HAP-1 (cell line): ENCODE results near the gene ZBTB6.
"Not testable (repeated sequence)": the region's sequence is repeated elsewhere in the genome, so short reads cannot be mapped to it uniquely, and the experiment has no call there.

Experiments used
- DNase-seq, 2 experiments: peaks; one replicate each; pipeline ENCODE4 v3.0.0-alpha.2; 2016 to 2020; ENCODE audit warnings: low spot score in 2 of 2
- H3K27me3 ChIP-seq: fragments of 250-450 bp; sonication (Bioruptor Pico); 2 replicates; pipeline ENCODE4 v1.5.1; 2020; ENCODE audit warnings: low read depth, mild to moderate bottlenecking, moderate library complexity
- H3K36me3 ChIP-seq: fragments of 250-450 bp; sonication (Bioruptor Pico); replicated peaks from 2 replicates; pipeline ENCODE4 v1.5.1; 2020; ENCODE audit warnings: mild to moderate bottlenecking
- H3K4me1 ChIP-seq: fragments of 250-450 bp; sonication (Bioruptor Pico); 2 replicates; pipeline ENCODE4 v1.5.1; 2020; ENCODE audit warnings: mild to moderate bottlenecking
- H3K4me3 ChIP-seq: fragments of 250-450 bp; sonication (Bioruptor Pico); 2 replicates; pipeline ENCODE4 v1.5.1; 2020; ENCODE audit warnings: mild to moderate bottlenecking, moderate library complexity
- H3K9me3 ChIP-seq: fragments of 250-450 bp; sonication (Bioruptor Pico); 2 replicates; pipeline ENCODE4 v1.5.1; 2020; ENCODE audit warnings: mild to moderate bottlenecking, moderate library complexity
- in situ Hi-C: fragments of 300-500 bp; cut with MboI; formaldehyde crosslinking; loops from 3 replicates; pipeline ENCODE4 v1.14.3; 2020; ENCODE audit warnings: low sequenced_read_pairs, inconsistent platforms, mixed read lengths

Gene ZBTB6

DNA sequence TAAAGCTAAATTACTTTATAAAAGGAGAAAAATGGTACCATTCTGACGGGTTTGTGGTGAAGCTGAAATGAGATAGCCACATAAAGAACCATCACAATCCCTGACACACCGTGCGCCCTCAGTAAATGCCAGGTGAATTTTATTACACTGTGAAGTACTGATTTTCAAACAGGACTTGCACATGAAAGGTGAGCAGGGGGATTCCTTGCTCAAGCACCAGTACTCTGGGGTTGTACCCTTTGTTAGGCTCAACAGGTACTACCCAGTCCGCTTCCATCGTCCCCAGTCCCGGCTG lies 27.3 kb upstream of the ZBTB6 start:
- Histone ChIP-seq H3K4me3 (peak overlapping the region; percentile 92), H3K4me1 (peaks cover 3% of the 10 kb centered on the region; the same call in 1 of the 2 replicates), H3K27me3 (no peaks in the 10 kb centered on the region), H3K9me3 (no peaks in the 10 kb centered on the region), H3K36me3 (peaks cover 8% of the 10 kb centered on the region)
- in situ Hi-C loops: no loop called here
- DNase-seq: no peak

DNA sequence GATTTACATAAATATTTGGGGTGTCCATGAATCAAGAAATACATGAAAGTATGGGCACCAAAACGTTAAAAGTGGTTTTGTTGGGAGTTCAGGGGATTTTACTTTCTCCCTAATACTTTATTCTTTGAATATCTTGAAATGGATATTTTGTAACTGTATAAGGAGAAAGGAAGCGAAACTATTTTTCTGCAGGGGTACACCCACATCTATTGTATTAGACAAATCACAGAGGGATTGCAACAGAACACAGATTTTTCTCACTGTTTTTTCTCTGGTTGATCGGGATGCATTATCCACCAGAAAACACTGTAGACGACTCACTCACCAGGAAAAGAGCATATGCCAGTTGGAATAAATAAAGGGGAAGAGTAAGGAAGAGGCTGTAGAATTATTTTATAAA lies 26.5 kb upstream of the ZBTB6 start:
- Histone ChIP-seq H3K4me1 (no peaks in the 10 kb centered on the region), H3K9me3 (no peaks in the 10 kb centered on the region), H3K27me3 (no peaks in the 10 kb centered on the region), H3K4me3 (no peak overlapping the region), H3K36me3 (peaks cover 8% of the 10 kb centered on the region)
- in situ Hi-C loops: no loop called here
- no peak for DNase-seq

DNA sequence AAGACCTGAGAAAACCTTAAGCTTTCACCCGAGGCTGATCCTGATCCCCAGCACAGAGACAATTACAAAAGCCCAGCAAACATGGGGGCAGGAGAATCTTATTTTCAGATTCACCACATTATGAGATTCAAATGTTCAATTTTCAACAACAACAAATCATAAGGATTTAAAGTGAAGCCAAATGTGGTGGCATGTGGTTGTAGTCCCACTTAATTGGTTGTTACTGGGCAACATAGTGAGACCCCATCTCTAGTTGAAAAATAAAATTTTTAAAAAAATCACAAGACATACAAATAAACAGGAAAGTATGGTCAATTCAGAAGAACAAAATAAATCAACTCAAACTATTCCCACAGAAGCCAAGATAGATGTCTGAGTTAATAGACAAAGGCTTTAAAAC lies 23.8 kb upstream of the ZBTB6 start:
- Histone ChIP-seq H3K27me3 (no peaks in the 10 kb centered on the region), H3K36me3 (peaks cover 8% of the 10 kb centered on the region), H3K4me3 (no peak overlapping the region), H3K9me3 (no peaks in the 10 kb centered on the region), H3K4me1 (peaks cover 5% of the 10 kb centered on the region)
- no peak for DNase-seq
- in situ Hi-C loops: no loop called here

DNA sequence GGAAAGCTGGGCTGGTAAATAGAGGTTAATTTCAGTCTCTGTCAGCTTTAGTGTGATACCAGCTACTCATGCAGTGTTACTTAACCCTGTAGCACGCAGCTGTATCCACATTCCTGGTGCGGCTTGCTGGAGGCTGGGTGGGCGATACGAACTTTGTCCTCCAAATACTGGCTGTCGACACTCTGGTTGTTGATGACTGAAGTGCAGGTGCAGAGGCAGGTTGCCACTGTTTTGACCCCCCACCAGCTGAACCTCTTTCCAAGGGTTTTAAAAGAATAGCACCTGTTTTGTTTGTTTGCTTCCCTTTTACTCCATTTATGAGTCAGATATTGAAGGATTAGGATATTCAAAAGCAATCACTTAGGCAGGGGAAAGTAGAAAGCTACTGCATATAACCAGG lies 23.3 kb upstream of the ZBTB6 start:
- Histone ChIP-seq H3K4me3 (no peak overlapping the region), H3K4me1 (peaks cover 5% of the 10 kb centered on the region), H3K36me3 (peaks cover 8% of the 10 kb centered on the region), H3K9me3 (no peaks in the 10 kb centered on the region), H3K27me3 (no peaks in the 10 kb centered on the region)
- no peak for DNase-seq
- in situ Hi-C loops: no loop called here

DNA sequence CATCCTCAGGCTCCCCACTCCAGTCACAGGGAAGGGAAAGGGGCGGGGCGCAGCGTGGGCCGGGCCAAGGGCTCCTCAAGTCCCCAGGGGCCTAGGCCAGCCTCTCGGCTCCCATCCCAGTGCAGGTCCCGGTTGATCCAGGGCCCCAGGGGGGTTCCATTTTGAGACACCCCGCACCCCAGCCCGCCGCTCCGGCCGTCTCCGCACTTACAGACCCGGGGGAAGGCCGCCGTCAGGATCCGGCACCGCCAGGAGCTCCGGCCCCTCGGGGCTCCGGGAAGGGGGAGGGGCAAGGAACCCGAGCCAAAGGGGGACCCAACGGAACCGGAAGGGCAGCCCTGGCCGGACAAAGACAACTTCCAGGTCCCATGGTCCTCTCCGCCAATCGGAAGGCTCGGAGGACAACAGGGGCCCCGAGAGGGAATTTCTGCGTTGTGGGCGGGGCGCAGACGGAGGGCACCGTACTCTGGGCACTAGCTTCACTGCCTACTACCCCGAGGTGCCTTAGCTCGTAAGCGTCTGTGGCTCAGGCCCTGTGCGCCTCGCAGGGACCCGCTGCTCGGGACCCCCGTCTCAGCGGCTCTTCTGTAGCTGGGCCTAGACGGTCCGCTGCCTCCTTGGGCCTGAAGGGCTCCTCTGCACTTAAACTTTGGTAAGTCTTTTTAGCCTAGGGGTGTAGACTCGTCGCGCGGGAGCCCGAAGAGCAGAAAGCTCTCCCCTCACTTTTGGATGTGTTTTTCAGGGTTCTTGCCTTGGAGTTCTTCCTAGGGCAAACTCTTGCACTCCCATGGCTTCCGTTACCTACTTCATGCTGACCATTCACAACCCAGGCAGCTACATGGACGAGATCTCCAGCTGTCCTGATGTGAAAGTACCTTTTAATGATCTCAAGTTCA lies 18.4 kb upstream of the ZBTB6 start, which contains the start of gene ZBTB26:
TSS of gene ZBTB26 (minus strand) at position 287 of the 896 bp plus-strand sequence. CDS start 11,578 bp downstream, outside the sequence.
- peaks cover 11% of the 10 kb centered on the region for H3K4me1 ChIP-seq
- in situ Hi-C loops: no loop called here
- H3K27me3 ChIP-seq: no peaks in the 10 kb centered on the region
- DNase-seq: peak; percentile 90 to 97
- H3K9me3 ChIP-seq: no peaks in the 10 kb centered on the region
- no peaks in the 10 kb centered on the region for H3K36me3 ChIP-seq
- H3K4me3 ChIP-seq: peak within 1 kb of the TSS; percentile 98

DNA sequence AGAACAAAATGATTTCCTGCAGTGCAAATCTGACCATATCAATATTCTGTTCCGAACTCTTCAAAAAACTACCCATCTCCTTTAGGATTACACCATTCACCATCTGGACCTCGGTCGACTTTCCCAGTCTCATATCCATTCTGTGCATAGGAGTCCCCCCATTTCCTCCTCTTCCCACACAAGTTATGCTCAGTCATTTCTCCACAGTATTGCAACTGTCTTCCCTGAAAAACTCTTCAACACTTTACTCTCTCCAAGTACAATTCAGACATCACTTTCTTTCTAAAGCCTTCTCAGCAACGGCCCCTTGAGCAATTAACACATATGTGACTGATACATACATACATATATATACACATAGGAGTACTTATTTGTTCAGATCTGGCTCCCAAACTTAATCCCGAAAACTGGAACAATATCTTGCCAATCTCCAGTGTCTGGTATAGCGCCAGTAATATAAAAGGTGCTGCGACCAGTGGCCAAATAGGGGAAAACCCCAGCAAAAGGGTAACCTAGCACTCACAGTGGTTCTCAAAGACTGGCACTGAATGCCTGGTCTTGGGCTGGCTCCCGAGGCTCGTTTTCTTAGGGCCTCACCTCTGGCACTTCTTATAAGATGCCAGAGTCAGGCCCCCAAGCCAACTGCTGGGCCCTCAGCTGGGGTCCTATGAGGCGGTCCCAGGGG lies 17.6 kb upstream of the ZBTB6 start:
- Histone ChIP-seq H3K4me1 (peaks cover 11% of the 10 kb centered on the region), H3K4me3 (peak overlapping the region; percentile 98), H3K9me3 (no peaks in the 10 kb centered on the region), H3K36me3 (no peaks in the 10 kb centered on the region), H3K27me3 (no peaks in the 10 kb centered on the region)
- DNase-seq: no peak
- in situ Hi-C loops: no loop called here

DNA sequence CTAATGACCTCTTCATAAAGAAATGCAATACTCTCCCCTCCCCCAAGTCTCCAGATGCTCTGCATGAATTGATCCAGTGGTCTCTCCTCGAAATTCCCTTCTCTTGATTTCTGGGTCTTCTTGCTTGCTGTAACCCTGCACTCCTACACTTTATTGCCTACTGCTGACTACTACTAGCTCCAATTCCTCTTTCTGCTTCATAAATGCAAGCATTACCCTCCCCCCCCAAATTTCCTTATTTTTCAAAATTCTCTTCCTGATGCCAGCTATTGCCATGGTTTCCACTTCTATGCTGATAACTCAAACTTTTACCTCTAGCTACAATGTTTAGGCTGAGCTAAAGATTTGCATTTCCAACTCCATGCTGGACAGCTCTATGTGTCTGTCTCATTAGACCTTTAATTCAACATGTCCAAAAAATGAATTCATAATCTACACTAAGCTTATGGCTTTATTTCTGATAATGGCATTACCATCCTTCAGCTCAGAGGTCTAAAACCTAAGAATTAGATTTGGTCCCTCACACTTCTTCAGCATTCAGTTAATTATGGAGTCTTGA lies 16.8 kb upstream of the ZBTB6 start:
- Histone ChIP-seq H3K36me3 (no peaks in the 10 kb centered on the region), H3K27me3 (no peaks in the 10 kb centered on the region), H3K9me3 (no peaks in the 10 kb centered on the region), H3K4me3 (no peak overlapping the region; the same call in 1 of the 2 replicates), H3K4me1 (peaks cover 11% of the 10 kb centered on the region)
- DNase-seq: no peak
- in situ Hi-C loops: no loop called here

DNA sequence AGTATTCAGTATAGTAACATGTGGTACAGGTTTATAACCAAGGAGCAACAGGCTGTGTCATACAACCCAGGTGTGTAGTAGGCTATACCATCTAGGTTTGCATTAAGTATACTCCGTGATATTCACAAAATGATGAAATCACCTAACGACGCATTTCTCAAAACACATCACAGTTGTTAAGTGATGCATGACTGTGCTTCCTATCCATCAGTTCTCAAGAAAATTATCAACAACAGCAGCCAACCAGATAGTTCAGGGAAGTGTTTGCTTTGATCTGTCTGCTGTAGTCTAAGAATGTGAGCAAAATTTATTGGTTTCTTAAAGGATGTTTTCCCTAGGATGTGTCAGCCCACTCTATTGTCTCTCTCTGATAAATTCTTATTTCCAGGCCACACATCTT lies 10.8 kb upstream of the ZBTB6 start:
- no peaks in the 10 kb centered on the region for H3K27me3 ChIP-seq
- in situ Hi-C loops: no loop called here

DNA sequence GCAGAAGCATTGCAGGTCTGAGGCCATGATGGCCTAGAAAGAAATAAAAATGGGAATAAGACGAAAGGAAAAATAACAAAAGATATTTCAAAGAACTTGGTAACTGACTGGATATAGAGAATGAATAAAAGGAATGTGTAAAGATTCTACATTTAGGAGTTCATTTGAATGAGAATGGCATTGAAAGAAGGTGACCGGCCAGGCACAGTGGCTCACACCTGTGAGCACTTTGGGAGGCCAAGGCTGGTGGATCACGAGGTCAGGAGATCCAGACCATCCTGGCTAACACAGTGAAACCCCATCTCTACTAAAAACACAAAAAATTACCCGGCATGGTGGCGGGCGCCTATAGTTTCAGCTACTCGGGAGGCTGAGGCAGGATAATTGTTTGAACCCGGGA lies 9.6 kb upstream of the ZBTB6 start:
- H3K9me3 ChIP-seq: no peaks in the 10 kb centered on the region
- H3K4me3 ChIP-seq: no peak overlapping the region
- in situ Hi-C loops: no loop called here
- 0 out of 2 replicates have a peak, but pooled peaks cover 3% of the 10 kb centered on the region for H3K36me3 ChIP-seq
- no peaks in the 10 kb centered on the region for H3K27me3 ChIP-seq
- H3K4me1 ChIP-seq: 0 out of 2 replicates have a peak, but pooled peaks cover 3% of the 10 kb centered on the region
- DNase-seq: no peak

More for the DNA sequence above, 10.8 kb upstream of the ZBTB6 start:
- 0 out of 2 replicates have a peak, but pooled peaks cover 3% of the 10 kb centered on the region for H3K36me3 ChIP-seq
- no peaks in the 10 kb centered on the region for H3K9me3 ChIP-seq
- no peak for DNase-seq
- no peak overlapping the region for H3K4me3 ChIP-seq
- 0 out of 2 replicates have a peak, but pooled peaks cover 3% of the 10 kb centered on the region for H3K4me1 ChIP-seq

DNA sequence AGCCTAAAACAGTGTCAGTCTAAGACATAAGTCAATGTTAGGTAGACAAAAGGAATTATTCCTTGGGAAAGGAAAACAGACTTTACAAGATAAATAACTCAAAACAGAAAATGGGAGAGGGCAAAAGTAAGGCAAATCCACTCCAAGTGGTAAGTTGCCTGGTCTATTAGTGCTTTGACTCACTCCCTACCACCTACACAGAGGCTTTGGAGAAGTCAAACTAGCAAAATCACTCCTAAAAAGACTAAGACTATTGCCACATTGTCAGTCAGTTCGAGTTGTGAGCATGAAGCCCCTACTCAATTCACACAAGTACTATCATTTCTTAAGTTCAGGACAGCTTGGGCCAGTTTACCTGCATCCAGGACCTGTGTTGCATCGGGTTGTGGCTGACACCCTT lies 5.2 kb upstream of the ZBTB6 start:
- H3K27me3 ChIP-seq: no peaks in the 10 kb centered on the region
- H3K4me1 ChIP-seq: 0 out of 2 replicates have a peak, but pooled peaks cover 3% of the 10 kb centered on the region
- DNase-seq: no peak
- no peak overlapping the region for H3K4me3 ChIP-seq
- no peaks in the 10 kb centered on the region for H3K9me3 ChIP-seq
- 0 out of 2 replicates have a peak, but pooled peaks cover 3% of the 10 kb centered on the region for H3K36me3 ChIP-seq
- in situ Hi-C loops: no loop called here

DNA sequence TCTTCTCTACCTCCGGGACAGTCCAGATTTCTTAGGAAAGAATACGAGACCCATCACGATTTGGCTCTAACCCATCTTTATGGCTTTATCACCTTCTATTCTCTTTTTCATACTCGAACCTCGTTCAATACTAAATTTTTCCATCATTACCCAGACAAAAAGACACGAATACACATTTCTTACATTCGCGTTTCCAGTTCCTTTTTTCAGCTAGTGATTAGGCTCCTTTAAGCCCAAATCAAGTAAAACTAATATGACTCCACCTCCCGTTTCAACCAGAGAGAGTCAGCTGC lies 506 bp downstream of the ZBTB6 start:
- Histone ChIP-seq H3K36me3 (peaks cover 12% of the 10 kb centered on the region), H3K4me3 (peak overlapping the region; percentile 84), H3K27me3 (no peaks in the 10 kb centered on the region), H3K4me1 (peaks cover 3% of the 10 kb centered on the region; the same call in 1 of the 2 replicates), H3K9me3 (no peaks in the 10 kb centered on the region)
- in situ Hi-C loops: no loop called here
- no peak for DNase-seq

DNA sequence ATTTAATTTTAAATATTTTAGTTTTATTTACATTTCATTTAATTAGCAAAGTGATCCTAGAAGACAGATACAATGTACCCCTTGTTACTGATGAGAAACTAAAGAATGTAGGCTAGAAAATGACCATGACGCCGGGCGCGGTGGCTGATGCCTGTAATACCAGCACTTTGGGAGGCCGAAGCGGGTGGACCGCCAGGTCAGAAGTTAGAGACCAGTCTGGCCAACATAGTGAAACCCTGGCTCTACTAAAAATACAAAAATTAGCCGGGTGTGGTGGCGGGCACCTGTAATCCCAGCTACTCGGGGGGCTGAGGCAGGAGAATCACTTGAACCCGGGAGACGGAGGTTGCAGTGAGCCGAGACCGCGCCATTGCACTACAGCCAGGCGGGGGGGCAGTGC lies 7.0 kb downstream of the ZBTB6 start:
- DNase-seq, H3K4me3 ChIP-seq, H3K27me3 ChIP-seq, H3K36me3 ChIP-seq, in situ Hi-C loops, H3K9me3 ChIP-seq, H3K4me1 ChIP-seq: not testable (repeated sequence)

DNA sequence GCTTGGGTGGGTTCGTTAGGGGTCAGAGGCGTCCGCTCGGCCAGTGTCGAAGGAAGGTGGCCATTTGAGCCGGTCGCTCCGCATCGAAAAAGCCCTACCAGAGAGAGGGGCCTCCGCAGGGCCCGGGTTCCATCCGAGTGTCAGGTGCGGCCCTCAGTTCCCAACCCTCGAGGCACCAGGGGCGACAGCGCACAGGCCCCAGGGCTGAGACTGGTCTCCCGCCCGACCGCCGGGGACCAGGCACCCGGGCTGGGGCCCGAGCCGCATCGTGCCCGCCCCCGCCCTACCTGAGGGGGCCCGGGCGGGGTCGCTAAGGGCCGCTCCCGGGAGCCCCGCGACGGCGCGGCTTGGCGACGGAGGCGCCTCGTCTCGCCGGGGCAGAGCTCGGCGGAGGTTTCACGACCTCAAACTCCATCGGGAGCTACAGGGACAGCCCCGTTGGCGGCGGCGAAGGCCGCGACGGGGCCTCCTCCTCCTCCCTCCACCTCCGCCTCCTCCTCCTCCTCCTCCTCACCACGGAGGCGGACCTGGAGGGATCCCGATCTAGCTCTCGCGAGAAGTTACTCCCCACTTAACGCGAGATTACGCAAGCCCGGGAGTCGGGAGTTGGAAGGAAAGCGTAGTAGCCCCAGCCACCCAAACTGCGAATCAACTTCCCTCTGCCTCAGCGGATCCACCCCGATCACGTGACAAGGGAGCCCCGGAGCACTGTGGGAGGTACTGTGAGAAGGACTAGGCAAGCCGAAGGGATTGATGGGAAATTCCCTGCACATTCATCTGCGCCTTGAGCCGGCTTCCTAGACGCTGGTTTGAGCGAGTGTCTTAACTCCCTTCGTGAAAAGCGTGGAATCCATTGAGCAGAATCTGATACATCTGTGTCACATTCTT lies 8.1 kb downstream of the ZBTB6 start, which contains the start of gene RC3H2:
TSS of gene RC3H2 (minus strand) at position 537 of the 888 bp plus-strand sequence. CDS start 7,850 bp downstream, outside the sequence.
- Histone ChIP-seq H3K36me3 (no peaks in the 10 kb centered on the region; the same call in none of the 2 replicates), H3K9me3 (no peaks in the 10 kb centered on the region), H3K4me1 (peaks cover 13% of the 10 kb centered on the region), H3K4me3 (peak within 1 kb of the TSS; percentile 82), H3K27me3 (no peaks in the 10 kb centered on the region)
- peak; percentile 98 to 99 for DNase-seq
- in situ Hi-C loops: no loop called here
